Keratinocyte (primary cell): ENCODE measurements around the gene ZFYVE19.

Experiments used
- EZH2 ChIP-seq: IDR thresholded peaks from one replicate; pipeline ENCODE4 v1.6.1; 2012; ENCODE audit warnings: inconsistent platforms, mild to moderate bottlenecking, low read length, moderate library complexity
- TF ChIP-seq, protein P1 (sequence below), 3 experiments: IDR thresholded peaks in 1 of 3; conservative IDR thresholded peaks in 1 of 3; optimal IDR thresholded peaks in 1 of 3; 2 replicates in 2 of 3; 3 replicates in 1 of 3; pipeline versions ENCODE3 to v1.5.1; 2011; ENCODE audit warnings: low read length in 3 of 3, mild to moderate bottlenecking in 3 of 3, moderate library complexity in 2 of 3, control low read depth in 1 of 3, inconsistent platforms in 1 of 3; ENCODE audit not compliant: insufficient read depth in 2 of 3; ENCODE audit errors: extremely low read depth in 1 of 3

DNA sequence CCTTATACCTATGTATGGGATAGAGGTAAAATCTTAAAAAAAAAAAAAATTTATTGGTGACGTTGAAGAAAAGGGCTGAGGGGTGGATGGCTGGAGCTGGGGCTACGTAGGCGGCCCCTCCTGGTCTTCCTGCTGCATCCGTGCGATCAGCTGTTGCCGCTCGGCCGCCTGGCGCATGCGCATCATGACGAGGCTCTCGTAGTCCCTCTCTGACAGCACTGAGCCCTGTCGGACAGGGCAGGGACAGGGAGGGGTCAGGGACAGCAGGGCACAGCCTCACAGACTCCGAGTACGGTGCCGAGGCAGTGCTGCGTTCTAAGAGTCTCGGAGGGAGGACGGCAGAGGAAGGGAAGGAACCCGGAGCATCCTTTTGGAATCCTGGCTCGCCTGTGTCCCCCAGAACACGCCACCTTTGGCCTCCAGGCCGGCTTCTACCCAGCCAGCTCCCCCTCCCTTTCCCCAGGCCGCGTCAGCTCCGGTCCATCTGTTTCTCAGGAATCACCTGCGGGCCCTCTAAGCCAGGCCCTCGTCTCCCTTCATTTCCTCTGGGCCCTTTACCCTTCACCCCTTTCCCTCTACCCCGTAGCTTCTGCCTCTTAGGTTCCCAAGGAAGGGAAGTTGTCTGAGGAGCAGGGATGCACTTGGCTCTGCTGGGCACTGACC, 38.9 kb upstream of the ZFYVE19 start:
- TF ChIP-seq, protein P1, sequence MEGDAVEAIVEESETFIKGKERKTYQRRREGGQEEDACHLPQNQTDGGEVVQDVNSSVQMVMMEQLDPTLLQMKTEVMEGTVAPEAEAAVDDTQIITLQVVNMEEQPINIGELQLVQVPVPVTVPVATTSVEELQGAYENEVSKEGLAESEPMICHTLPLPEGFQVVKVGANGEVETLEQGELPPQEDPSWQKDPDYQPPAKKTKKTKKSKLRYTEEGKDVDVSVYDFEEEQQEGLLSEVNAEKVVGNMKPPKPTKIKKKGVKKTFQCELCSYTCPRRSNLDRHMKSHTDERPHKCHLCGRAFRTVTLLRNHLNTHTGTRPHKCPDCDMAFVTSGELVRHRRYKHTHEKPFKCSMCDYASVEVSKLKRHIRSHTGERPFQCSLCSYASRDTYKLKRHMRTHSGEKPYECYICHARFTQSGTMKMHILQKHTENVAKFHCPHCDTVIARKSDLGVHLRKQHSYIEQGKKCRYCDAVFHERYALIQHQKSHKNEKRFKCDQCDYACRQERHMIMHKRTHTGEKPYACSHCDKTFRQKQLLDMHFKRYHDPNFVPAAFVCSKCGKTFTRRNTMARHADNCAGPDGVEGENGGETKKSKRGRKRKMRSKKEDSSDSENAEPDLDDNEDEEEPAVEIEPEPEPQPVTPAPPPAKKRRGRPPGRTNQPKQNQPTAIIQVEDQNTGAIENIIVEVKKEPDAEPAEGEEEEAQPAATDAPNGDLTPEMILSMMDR (optimal IDR thresholded peaks at IDR 0.05 in 1 of 3, IDR thresholded peaks at IDR 0.05 in 1 of 3, conservative IDR thresholded peaks at IDR 0.05 in 1 of 3; ENCODE audit: extremely low read depth in 1 of 3, insufficient read depth in 2 of 3, low read length in 3 of 3): no peak
- TF ChIP-seq EZH2: no peak
